IPS-11a (cell line): Measurements from ENCODE around the gene SP8.
"Not testable (repeated sequence)": the region's sequence is repeated elsewhere in the genome, so short reads cannot be mapped to it uniquely, and the experiment has no call there.

Experiments
- H3K4me3 ChIP-seq: one replicate; pipeline ENCODE4 v1.5.1; 2013; ENCODE audit warnings: low read depth, low read length, control low read depth

Gene SP8

DNA sequence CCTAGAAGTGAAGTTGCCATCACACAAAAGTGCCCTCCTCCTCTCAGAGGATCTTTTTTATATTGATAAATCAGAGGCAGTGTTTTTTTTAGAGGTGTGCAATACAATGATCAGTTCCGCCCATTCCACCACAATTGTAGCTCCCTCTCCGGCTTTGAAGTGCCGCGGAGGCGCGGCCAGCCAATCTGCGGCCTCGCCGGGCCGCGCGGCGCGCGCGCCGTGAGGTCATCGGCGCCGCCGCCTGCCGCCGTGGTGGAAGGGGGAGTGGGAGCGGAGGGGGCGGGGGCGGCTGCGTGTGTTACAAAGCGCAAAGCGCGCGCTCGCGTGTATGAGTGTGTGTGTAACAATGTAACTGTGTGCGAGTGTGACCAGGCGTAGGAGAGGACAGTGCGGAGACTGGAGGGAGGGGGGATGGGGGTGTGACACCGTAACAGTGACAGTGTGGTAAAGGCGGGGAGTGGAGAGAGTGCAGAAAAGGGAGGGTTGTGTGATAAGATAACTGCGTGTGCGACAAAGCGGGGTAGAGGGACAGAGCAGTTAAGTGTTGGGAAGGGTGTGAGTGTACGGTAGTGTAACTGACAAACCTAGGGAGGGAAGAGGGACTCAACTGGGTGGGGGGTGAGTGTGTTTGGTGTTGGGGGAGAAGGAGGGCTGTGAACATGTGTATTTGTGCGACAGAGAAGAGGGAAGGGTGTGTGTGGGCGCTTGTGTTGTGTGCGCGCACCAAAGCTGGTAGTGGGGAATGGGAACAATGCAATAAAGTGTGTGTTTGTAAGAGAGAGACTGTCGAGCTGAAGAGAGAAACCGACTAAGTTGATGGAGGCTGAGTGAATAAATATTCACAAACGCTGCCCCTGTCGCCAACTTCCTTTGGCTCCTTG is at the start of gene SP8:
SP8 (minus strand) TSS at position 108 of the 881 bp plus-strand sequence; CDS start at position 20, 88 bp downstream.
- peak within 1 kb of the TSS; percentile 89 for H3K4me3 ChIP-seq

DNA sequence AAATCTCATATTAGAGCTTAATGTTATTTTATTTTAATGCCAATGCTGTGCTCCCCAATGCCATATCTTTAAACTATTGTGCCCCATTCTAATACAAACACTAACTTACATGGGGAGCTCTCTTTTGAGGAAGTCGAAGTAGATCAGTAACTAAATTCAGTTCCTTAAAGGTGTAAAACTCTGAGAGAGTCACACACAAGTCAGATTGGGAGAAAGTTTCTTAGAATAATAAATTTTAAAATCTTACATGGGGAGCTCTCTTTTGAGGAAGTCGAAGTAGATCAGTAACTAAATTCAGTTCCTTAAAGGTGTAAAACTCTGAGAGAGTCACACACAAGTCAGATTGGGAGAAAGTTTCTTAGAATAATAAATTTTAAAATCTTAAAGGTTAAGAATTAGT is 49.7 kb upstream of the SP8 start:
- H3K4me3 ChIP-seq = not testable (repeated sequence)

DNA sequence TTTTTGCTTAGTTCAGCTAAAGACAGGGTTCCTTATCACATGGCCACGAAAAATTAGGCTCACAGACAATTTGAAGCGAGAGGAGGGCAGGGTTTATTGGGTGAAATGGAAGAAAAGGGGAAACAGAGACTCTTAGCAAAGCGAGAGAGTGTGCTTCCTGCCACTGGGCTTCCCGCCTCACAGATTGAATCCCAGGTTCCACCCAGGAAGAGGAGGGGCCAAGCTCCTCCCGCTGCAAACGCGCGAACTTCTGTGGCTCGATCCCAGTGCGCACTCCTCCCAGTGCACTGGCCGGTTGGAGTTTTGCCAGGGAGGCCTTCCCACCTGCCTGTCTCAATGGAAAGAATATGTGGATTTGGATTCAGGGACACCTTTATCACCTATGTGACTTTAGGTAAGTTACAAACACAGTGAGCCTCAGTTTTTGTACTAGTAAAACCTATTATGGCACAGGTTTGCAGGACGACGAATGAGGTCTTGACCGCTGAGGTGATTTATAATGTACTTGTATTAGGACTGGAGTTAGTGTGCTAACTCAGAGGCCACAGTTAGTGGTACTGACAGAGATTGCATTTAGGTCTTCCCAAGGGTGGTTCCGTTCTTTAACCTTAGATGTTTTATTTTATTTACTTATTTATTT is 48.5 kb upstream of the SP8 start:
- H3K4me3 ChIP-seq = peak overlapping the region; percentile 42

DNA sequence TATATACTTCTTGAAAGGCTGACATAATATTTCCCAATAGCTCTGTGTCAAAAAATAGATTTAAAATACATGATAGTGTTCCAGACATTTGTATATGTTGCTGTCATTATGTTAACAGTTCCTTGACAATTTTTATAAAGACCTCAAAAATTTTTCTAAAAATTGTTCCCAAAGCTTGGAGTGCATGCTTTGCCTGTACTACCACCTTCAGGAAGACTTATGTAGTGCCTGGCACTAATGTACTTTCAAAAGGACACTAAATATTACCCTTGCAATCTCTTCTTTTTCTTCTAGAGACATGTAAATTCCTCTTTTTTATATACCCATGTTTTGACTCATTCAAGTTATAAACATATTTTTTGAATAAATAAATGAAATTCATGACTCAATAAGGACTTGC is 48.0 kb upstream of the SP8 start:
- H3K4me3 ChIP-seq = no peak overlapping the region

DNA sequence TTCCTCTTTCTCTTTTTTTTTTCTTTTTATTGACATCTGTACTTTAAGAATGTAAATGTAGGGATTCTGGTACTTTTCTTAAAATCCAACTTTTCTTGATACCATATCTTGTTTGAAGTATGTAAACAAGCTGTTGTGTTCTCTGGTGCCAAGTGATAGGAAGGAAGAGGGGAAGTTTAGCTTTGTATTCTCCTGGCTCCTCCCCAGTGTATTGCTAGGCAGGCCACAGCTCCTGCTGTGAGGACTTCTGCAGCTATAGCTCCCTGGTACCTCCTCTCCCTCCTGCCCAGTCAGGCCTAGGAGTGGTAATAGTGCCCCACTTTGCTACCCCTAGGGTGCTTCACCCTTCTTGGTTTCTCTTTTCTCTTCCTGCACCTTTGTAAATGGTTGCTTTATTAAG is 45.3 kb upstream of the SP8 start:
- no peak overlapping the region for H3K4me3 ChIP-seq

DNA sequence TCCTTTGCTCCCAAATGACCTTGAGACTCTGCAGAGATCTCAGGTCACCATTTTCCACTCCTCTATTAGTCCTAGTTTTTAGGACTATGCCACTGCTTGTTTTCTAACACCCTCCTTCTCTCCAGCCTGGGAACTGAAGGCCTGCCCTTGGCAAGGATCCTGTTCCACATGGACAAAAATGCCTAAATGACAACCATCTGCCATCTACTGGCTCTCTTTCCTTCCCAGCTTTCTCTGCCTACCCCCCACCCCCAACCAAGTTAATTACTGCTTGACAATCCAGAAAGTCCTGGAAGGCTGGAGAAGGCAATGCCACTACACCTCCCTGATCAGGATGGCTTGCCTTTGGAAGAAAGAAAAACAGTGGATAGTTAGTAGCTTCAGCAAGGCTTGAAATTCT is 44.8 kb upstream of the SP8 start:
- H3K4me3 ChIP-seq = no peak overlapping the region

DNA sequence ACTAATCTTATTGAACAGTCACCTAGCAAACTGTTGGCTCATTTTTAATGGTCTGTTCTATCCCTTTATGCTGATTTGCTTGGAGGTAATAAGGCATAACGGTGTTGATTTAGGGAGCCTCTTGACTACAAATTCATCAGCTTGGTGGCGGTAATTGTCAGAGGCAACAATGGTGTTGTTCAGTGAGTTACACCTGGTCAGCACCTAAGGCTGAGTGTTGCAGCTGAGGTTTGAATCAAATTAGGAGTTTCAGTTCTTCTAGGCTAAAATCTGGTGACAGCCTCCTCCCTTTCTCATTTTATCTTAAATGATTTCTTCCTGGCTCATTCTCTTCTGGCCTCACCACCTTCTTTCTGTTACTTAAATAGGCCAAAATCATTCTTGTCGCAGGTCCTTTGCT is 42.3 kb upstream of the SP8 start:
- no peak overlapping the region for H3K4me3 ChIP-seq

DNA sequence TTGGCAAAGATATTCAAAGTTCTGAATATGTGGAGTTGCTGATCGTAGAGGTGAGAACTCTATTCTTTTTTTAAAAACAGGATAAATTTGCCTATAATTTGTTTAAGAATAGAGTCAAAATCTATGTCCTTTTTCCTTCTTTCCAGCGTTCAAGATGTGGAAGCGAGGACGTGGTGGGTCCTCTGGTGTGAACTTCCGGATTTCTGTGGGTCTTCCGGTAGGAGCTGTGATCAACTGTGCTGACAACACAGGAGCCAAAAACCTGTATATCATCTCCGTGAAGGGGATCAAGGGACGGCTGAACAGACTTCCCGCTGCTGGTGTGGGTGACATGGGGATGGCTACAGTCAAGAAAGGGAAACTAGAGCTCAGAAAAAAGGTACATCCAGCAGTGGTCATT is 40.5 kb upstream of the SP8 start:
- no peak overlapping the region for H3K4me3 ChIP-seq

DNA sequence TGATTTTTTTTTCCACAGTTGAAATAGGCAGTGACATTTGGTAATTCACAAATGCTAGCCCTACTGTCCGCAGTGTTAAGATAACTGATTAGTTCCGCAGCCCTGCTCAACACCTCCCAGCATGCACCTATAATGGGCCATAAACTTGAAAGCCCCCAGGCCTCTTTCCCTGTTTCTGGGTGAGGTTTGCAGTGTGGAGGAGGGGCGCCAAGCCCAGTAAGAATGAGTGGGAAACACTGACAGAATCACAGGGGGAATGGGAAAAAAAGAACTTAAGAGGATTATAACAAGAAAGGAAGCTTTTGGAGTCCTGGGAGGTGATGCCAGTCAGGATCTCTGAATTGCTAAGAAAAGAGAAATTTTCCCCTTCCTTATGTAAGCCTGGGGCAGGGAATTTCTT is 39.6 kb upstream of the SP8 start:
- no peak overlapping the region for H3K4me3 ChIP-seq

DNA sequence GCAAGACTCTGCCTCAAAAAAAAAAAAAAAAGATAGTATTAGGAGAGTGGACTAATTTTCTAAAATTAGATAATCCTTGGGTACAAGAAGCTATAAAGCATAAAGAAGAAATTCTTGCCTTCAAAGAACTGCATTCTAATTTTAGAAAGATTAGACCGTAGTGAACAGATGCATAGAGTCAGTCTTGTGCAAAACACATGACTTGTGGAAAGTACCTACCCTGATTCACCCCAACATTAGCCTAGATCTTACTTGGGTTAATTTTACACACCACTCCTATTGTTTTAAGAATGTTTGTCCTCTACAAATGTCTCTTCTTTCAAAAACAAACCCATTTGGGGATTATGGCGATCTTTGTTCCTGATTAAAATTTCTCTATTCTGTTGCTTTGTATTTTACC is 38.9 kb upstream of the SP8 start:
- no peak overlapping the region for H3K4me3 ChIP-seq

DNA sequence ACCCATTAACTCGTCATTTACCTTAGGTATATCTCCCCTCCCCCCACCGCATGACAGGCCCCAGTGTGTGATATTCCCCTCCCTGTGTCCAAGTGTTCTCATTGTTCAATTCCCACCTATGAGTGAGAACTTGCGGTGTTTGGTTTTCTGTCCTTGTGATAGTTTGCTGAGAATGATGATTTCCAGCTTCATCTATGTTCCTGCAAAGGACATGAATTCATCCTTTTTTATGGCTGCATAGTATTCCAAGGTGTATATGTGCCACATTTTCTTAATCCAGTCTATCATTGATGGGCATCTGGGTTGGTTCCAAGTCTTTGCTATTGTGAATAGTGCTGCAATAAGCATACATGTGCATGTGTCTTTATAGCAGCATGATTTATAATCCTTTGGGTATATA is 34.7 kb upstream of the SP8 start:
- not testable (repeated sequence) for H3K4me3 ChIP-seq

DNA sequence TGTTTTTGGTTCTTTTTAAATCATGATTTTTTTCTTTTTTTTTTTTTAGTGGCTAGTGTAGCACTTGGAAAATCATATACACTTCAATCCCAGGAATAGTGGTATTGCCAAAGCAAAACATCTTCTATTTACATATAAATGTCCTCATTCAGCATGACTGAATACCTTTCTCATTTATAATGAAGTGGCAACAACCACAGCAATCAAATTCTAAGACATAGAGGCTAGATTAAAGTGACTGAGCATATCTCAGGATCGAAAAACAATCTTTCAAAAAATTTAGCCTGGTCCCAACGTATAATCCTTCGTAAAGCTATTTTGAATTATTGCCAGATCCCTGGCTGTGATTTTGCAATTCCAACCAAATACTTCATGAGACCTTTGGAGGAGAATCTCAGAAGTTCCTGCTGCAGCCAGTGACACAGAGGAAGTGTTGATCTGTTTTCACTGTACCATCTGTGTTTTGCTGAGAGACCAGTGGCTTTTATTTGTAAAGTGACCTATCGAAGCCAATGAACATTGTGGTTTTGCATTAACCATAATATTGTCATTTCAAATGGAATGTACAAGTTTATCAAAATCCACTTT is 29.8 kb upstream of the SP8 start:
- H3K4me3 ChIP-seq = no peak overlapping the region

DNA sequence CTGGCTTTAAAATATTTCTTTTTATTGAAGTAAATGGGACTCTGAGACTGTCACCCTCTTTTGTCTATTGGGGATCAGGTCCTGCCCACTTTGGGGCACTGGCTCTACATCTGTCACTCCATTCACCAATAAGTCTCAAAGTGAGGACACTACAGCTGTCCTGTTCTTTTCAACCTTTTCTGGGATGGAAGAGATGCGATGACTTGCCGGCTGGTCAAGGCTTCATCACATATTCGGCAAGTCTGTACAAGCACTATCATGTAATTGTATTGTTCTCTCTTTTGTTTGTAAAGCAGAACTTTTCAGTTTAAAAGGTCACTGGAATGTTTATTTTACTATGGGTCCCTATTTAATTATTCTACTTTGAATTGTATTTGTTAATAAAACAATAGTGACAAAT is 17.7 kb upstream of the SP8 start:
- H3K4me3 ChIP-seq = no peak overlapping the region

DNA sequence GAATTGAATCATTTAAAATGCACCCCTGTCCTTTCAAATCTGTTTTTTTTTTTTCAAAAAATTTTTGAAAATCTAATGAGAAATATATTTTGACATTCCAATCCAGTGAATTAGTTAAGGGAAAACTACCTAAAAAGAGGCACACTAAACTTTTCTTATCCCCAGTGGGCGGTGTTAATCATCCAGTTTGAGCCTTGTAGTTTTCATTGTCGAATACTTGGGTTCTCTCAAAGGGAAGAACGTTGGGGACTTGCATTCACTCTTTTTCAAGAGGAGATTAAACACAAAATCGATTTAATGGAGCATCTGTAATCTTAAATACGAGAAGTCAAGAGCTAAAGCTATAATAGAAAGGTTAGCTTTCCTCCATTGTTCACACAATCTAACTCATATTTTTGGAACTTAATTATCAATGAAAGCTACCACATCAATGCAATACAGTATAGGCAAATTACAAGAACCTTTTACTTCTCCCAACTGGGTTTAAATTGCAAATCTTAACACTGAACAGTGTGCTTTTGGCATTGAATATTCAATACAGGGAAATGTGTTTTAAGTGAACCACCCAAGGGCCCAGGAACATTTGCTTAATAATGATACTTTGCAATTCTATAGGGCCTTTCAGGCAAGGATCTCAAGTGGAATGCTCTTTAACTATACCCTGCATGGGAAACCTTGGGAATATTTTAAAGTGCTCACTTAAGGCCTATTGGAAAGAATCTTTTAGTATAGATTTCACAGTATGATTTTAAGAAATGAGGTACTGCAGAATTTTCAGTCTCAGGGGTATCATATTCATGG is 13.1 kb upstream of the SP8 start:
- no peak overlapping the region for H3K4me3 ChIP-seq

DNA sequence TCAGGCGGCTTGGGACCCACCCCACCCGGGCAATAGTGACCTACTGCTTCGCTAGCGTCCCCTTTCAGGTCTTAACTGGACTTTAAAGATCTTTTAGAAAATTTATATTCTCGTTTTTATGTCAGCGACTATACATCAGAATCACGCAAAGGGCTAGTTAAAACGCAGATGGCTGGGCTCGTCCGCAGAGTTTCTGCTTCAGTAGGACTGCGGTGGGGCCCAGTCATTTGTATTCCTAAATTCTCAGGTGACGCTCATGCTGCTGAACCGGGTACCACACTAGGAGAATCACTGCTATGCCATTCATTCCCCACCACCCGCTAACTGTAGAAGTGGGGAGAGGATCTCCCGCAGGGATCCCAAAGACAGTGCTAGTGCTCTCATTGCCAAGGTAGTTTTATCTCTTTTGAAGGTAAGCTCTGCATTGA is 12.0 kb upstream of the SP8 start:
- H3K4me3 ChIP-seq = no peak overlapping the region

DNA sequence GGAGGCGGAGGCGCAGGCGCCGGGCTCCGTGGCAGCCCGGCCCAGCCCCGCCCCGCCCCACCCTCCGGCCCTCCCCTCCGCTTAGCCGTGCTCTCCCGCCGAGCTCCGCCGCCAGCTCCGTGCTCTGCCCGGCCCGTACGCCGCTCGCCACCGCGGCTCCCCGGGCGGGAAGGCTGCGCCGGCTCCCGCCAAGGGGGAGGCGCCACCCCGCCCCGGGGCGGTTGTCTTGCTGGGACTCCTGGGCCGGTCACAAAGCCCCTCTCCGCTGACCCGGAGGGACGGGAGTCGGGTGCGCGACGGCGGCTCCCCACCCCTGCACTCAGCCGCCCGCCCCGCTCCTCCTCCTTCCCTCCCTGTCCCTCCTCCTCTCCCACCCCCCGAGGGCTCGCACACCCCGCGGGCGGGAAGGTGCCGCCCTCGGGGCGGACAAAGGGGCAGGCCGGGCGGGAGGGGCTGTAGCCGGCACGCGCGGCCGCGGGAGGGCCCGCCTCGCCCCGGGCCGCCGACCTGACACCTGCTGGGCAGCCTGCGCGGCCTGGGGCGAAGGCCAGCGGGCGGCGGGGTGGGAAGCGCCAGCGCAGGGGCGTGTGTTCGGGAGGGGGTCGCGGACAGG is 11.5 kb upstream of the SP8 start:
- H3K4me3 ChIP-seq = peak overlapping the region; percentile 75

DNA sequence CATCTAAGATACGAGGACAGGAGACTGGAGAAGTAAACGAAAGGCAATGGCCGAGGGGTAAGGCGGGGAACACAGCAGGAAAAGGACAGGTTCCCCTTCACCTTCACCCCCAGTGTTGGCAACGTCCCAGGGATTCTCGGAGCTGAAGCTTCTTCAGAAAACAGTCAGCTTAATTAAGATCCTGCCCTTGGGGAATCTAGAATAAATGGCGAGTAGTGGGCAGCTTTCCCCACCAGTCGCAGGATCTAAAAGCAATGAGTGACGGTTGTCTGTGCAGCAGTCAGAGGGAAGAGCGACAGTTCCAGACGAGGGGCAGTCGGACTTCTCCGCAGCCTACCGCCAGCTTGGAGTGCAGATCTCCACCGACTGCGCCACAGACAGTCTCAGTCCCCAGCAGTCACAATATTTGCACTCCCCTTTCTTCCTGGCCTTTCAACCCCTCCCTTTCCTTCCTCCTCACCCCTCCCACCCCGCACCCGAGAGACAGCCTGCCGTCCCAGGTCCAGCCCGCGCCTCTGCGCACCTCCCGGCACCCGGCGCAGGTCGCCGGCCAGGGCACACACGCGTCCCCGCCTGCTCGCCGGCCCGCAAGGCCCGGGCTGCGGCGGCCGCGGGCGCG is 10.9 kb upstream of the SP8 start:
- peak overlapping the region; percentile 75 for H3K4me3 ChIP-seq

DNA sequence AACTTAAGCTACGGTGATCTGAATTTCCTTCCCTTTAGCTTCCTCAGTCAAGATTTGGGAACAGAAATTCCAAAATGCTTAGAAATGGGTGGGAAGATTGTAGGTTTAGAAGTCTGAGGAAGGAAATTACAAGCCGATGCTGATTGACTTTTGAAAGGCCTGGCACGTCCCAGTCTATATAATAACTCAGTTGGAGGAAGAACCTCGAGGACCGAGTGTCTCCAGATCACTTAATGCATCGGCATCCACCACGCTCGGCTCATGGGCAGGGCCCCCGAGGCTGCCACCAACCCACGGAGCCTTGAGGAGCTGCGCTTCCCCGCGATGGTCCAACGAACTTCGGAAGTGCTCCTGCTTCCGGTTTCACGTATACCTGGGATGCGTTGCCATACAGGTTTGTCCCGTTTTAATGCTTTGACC is 10.4 kb upstream of the SP8 start:
- peak overlapping the region; percentile 75 for H3K4me3 ChIP-seq

DNA sequence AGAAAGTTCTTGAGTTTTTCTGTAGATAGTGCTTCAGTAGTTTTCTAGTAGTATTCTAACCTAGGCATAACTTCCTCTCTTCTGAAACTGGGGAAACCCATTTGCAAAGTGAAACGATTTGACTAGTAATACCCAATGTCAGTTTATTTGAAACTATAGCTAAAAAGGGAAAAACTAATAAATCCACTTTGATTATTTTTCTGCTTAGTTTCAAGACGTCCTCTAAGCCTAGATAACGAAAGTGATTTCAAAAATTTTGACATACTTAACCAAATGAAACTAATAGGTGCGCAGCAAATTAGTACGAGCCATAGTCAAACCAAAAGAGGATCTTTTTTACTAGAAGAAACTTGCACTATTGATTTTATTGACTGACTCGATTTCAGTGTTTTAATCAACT is 9.8 kb upstream of the SP8 start:
- peak overlapping the region; percentile 75 for H3K4me3 ChIP-seq

DNA sequence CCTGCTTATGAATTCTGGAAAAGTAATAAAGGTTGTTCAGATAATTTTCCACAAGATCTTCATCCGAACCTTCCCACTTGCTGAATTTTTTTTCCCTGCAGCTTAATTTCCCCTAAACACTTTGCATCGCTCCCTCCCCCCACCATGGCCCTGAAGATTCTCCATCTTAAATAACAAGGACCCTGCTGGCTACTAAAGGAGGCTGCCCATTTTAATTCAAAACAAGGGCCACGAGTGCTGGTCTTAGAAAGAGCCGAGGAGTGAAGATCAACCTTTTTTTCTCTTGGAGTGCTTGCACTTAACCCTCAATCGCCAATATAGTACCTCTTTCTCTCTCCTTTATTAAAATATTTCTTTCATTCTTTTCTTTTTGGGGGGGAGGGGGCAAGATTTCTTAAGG is 9.2 kb upstream of the SP8 start:
- H3K4me3 ChIP-seq = no peak overlapping the region
